ENCODE measurements around the gene IL17B. TPM values are rescaled to one million over a fixed set of nuclear protein-coding genes. Genes with fewer than 3 reads are reported as not detected.
"Not testable (repeated sequence)": the region's sequence is repeated elsewhere in the genome, so short reads cannot be mapped to it uniquely, and the experiment has no call there.

The IL17B gene
- total RNA-seq, 4 donors from 2014 or later: 1.2 TPM; not detected in 3

GRCh38 chr5:149392718-149393117 lies 13.6 kb upstream of the IL17B start:
- Histone ChIP-seq H3K9me3 (no peaks in the 10 kb centered on the region), H3K36me3 (no peaks in the 10 kb centered on the region), H3K4me1 (peaks cover 5 to 11% of the 10 kb centered on the region in 2 donors), H3K27me3 (no peaks in the 10 kb centered on the region), H3K4me3 (no peak overlapping the region), H3K27ac (no peak overlapping the region)
- in situ Hi-C loops (cut with MboI; ENCODE audit: low sequenced_read_pairs in 4 of 4): no loop called here
- TF ChIP-seq POLR2A (IDR thresholded peaks at IDR 0.05) (no peak), CTCF (IDR thresholded peaks at IDR 0.05 in 4 of 5, conservative IDR thresholded peaks at IDR 0.05 in 1 of 5) (no peak)
- ATAC-seq (no peak), DNase-seq (no peak)
- intact Hi-C loops (cut with DNase I; ENCODE audit: low total_unique reads): no loop called here

- no peak overlapping the region for H3K4me3 ChIP-seq
- in situ Hi-C loops (cut with MboI; ENCODE audit: low sequenced_read_pairs in 4 of 4): no loop called here
- TF ChIP-seq CTCF (IDR thresholded peaks at IDR 0.05 in 4 of 5, conservative IDR thresholded peaks at IDR 0.05 in 1 of 5): no peak
- no peak for ATAC-seq
- no peaks in the 10 kb centered on the region for H3K9me3 ChIP-seq
- H3K36me3 ChIP-seq: no peaks in the 10 kb centered on the region
- no peaks in the 10 kb centered on the region for H3K27me3 ChIP-seq
- intact Hi-C loops (cut with DNase I; ENCODE audit: low total_unique reads): no loop called here
- no peak overlapping the region for H3K27ac ChIP-seq
- DNase-seq: no peak
- peaks cover 9 to 19% of the 10 kb centered on the region in 2 donors for H3K4me1 ChIP-seq
Measured at GRCh38 chr5:149391524-149391923, 12.4 kb upstream of the IL17B start.

GRCh38 chr5:149391076-149391475 lies 12.0 kb upstream of the IL17B start:
- H3K36me3 ChIP-seq; H3K4me3 ChIP-seq; DNase-seq; H3K9me3 ChIP-seq; intact Hi-C loops (cut with DNase I; ENCODE audit: low total_unique reads); H3K27ac ChIP-seq; in situ Hi-C loops (cut with MboI; ENCODE audit: low sequenced_read_pairs in 4 of 4); ATAC-seq; H3K27me3 ChIP-seq: not testable (repeated sequence)
- H3K4me1 ChIP-seq: peaks cover 9 to 19% of the 10 kb centered on the region in 2 donors

GRCh38 chr5:149389552-149390495 lies 10.7 kb upstream of the IL17B start:
- no peak for DNase-seq
- no peak for ATAC-seq
- in situ Hi-C loops (cut with MboI; ENCODE audit: low sequenced_read_pairs in 4 of 4): loop anchor here in 2 of 4 donors (5.0 kb wide), 2 partner anchors 37 to 172 kb away; no protein-coding TSS in a partner anchor
- Histone ChIP-seq H3K36me3 (no peaks in the 10 kb centered on the region), H3K27ac (peak overlapping the region in 3 of 4 donors; percentile 34 to 76 (median 75)), H3K27me3 (no peaks in the 10 kb centered on the region), H3K9me3 (no peaks in the 10 kb centered on the region), H3K4me3 (no peak overlapping the region), H3K4me1 (peaks cover 9 to 19% of the 10 kb centered on the region in 2 donors)
- intact Hi-C loops (cut with DNase I; ENCODE audit: low total_unique reads): no loop called here
- TF ChIP-seq POLR2A (IDR thresholded peaks at IDR 0.05) (no peak), CTCF (IDR thresholded peaks at IDR 0.05 in 4 of 5, conservative IDR thresholded peaks at IDR 0.05 in 1 of 5) (no peak)

GRCh38 chr5:149388498-149389190 lies 9.6 kb upstream of the IL17B start:
- DNase-seq (no peak), ATAC-seq (no peak)
- TF ChIP-seq CTCF (IDR thresholded peaks at IDR 0.05 in 4 of 5, conservative IDR thresholded peaks at IDR 0.05 in 1 of 5) (no peak), POLR2A (IDR thresholded peaks at IDR 0.05) (no peak)
- H3K27me3 ChIP-seq: no peaks in the 10 kb centered on the region
- in situ Hi-C loops (cut with MboI; ENCODE audit: low sequenced_read_pairs in 4 of 4) (loop anchor here in 2 of 4 donors (5.0 kb wide), 2 partner anchors 39 to 174 kb away; no protein-coding TSS in a partner anchor), intact Hi-C loops (cut with DNase I; ENCODE audit: low total_unique reads) (no loop called here)
- no peaks in the 10 kb centered on the region for H3K9me3 ChIP-seq
- no peaks in the 10 kb centered on the region for H3K36me3 ChIP-seq
- peaks cover 14 to 23% of the 10 kb centered on the region in 2 donors for H3K4me1 ChIP-seq
- no peak overlapping the region for H3K4me3 ChIP-seq
- H3K27ac ChIP-seq: peak overlapping the region in 3 of 4 donors; percentile 64 to 76 (median 75)
